Raji (cell line): ENCODE data around the gene NSUN2.

Source experiments
- POLR2A ChIP-seq: IDR thresholded peaks from 2 replicates; pipeline ENCODE4 v1.6.1; 2011; ENCODE audit warnings: low read depth, low read length, control low read depth; ENCODE audit not compliant: insufficient read depth

Gene NSUN2

GRCh38 chr5:6632888-6633468 is at the start of gene NSUN2, which contains the start of gene SRD5A1:
TSS of gene NSUN2 (minus strand) at chr5:6633044. CDS start at chr5:6632979, 65 bp downstream.
TSS of gene SRD5A1 (plus strand) at chr5:6633440. CDS start at chr5:6633577, 137 bp downstream.
- TF ChIP-seq POLR2A = peak; percentile 65

GRCh38 chr5:6682239-6682638 is 49.4 kb upstream of the NSUN2 start:
- no peak for TF ChIP-seq POLR2A

GRCh38 chr5:6681682-6682081 is 48.8 kb upstream of the NSUN2 start:
- TF ChIP-seq POLR2A = no peak

- no peak for TF ChIP-seq POLR2A
Measured at GRCh38 chr5:6680922-6681321, 48.1 kb upstream of the NSUN2 start.

- TF ChIP-seq POLR2A = no peak
Measured at GRCh38 chr5:6678385-6678784, 45.5 kb upstream of the NSUN2 start.

GRCh38 chr5:6676702-6677101 is 43.9 kb upstream of the NSUN2 start:
- no peak for TF ChIP-seq POLR2A

GRCh38 chr5:6675784-6676491 is 43.1 kb upstream of the NSUN2 start:
- no peak for TF ChIP-seq POLR2A

- TF ChIP-seq POLR2A = no peak
Measured at GRCh38 chr5:6674886-6675285, 42.0 kb upstream of the NSUN2 start.

GRCh38 chr5:6674421-6674820 is 41.6 kb upstream of the NSUN2 start:
- TF ChIP-seq POLR2A = no peak

- TF ChIP-seq POLR2A = no peak
Measured at GRCh38 chr5:6673963-6674362, 41.1 kb upstream of the NSUN2 start.

- no peak for TF ChIP-seq POLR2A
Measured at GRCh38 chr5:6673031-6673430, 40.2 kb upstream of the NSUN2 start.

GRCh38 chr5:6667648-6668047 is 34.8 kb upstream of the NSUN2 start:
- TF ChIP-seq POLR2A = no peak

- no peak for TF ChIP-seq POLR2A
Measured at GRCh38 chr5:6666762-6667161, 33.9 kb upstream of the NSUN2 start.

- no peak for TF ChIP-seq POLR2A
Measured at GRCh38 chr5:6660688-6661087, 27.8 kb upstream of the NSUN2 start.

- 0 out of 2 replicates have a peak, but pooled peaks have one; percentile 30 for TF ChIP-seq POLR2A
Measured at GRCh38 chr5:6659941-6660684, 27.3 kb upstream of the NSUN2 start.

GRCh38 chr5:6656680-6657079 is 23.8 kb upstream of the NSUN2 start:
- no peak for TF ChIP-seq POLR2A

GRCh38 chr5:6655432-6655831 is 22.6 kb upstream of the NSUN2 start:
- TF ChIP-seq POLR2A = no peak

- TF ChIP-seq POLR2A = no peak
Measured at GRCh38 chr5:6652025-6652424, 19.2 kb upstream of the NSUN2 start.
